22Rv1 (cell line): ENCODE measurements around the gene GNPDA2.
"Not testable (repeated sequence)": the region's sequence is repeated elsewhere in the genome, so short reads cannot be mapped to it uniquely, and the experiment has no call there.

Experiments
- H3K27ac ChIP-seq: fragments of 450-650 bp; 2 replicates; pipeline ENCODE4 v1.5.1; 2017
- CTCF ChIP-seq: fragments of 450-650 bp; IDR thresholded peaks from 2 replicates; pipeline ENCODE4 v1.5.1; 2017; ENCODE audit warnings: mild to moderate bottlenecking
- ZFX ChIP-seq: fragments of 450-650 bp; IDR thresholded peaks from 2 replicates; pipeline ENCODE4 v1.6.1; 2017; ENCODE audit warnings: antibody characterized with exemption, borderline replicate concordance

GNPDA2 gene

GRCh38 chr4:44756559-44756958 is 30.2 kb upstream of the GNPDA2 start:
- H3K27ac ChIP-seq: no peak overlapping the region
- TF ChIP-seq CTCF: no peak

GRCh38 chr4:44740201-44740600 is 13.8 kb upstream of the GNPDA2 start:
- no peak overlapping the region for H3K27ac ChIP-seq
- TF ChIP-seq ZFX (no peak), CTCF (no peak)

GRCh38 chr4:44738615-44739014 is 12.3 kb upstream of the GNPDA2 start:
- no peak overlapping the region for H3K27ac ChIP-seq
- TF ChIP-seq CTCF: peak; percentile 63
- TF ChIP-seq ZFX: no peak

- TF ChIP-seq ZFX (no peak), CTCF (no peak)
- H3K27ac ChIP-seq: no peak overlapping the region
These were observed 10.5 kb upstream of the GNPDA2 start for GRCh38 chr4:44736900-44737299.

GRCh38 chr4:44728694-44729093 is 2.3 kb upstream of the GNPDA2 start:
- H3K27ac ChIP-seq: not testable (repeated sequence)

DNA sequence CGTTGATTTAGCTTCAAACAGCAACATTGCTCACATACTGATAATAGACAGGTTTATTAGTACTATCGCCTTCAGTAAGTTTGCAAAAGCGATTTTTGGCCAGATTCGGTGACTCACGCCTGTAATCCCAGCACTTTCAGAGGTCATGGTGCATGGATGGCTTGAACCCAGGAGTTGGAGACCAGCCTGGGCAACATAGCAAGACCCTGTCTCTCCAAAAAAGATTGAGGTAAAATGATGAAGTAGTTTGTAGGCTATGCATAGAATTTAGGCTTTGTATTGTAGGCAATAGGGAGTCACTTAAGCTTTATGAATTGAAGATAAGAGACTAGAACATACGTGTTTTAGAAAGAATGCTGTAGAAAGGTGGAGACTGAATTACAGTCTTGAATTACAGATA is 1.1 kb upstream of the GNPDA2 start:
- TF ChIP-seq CTCF (no peak), ZFX (no peak)
- no peak overlapping the region for H3K27ac ChIP-seq

GRCh38 chr4:44725726-44726037 is 674 bp downstream of the GNPDA2 start:
- H3K27ac ChIP-seq: peak overlapping the region; percentile 75

More at GRCh38 chr4:44725726-44726037, 674 bp downstream of the GNPDA2 start:
- TF ChIP-seq ZFX (no peak), CTCF (no peak)
